GM19328 (cell line): Measurements from ENCODE around the gene CTNNA1.
A peak's percentile ranks its signal among the peaks of the same experiment; 100 is the strongest.
"Not testable (repeated sequence)": the region's sequence is repeated elsewhere in the genome, so short reads cannot be mapped to it uniquely, and the experiment has no call there.

Experiments used
- ATAC-seq: cut with Tn5 transposase; IDR thresholded peaks from one replicate; pipeline ENCODE4 v1.9.1; 2021; ENCODE audit warnings: mild to moderate bottlenecking, moderate library complexity; ENCODE audit not compliant: unreplicated experiment

CTNNA1 gene

DNA sequence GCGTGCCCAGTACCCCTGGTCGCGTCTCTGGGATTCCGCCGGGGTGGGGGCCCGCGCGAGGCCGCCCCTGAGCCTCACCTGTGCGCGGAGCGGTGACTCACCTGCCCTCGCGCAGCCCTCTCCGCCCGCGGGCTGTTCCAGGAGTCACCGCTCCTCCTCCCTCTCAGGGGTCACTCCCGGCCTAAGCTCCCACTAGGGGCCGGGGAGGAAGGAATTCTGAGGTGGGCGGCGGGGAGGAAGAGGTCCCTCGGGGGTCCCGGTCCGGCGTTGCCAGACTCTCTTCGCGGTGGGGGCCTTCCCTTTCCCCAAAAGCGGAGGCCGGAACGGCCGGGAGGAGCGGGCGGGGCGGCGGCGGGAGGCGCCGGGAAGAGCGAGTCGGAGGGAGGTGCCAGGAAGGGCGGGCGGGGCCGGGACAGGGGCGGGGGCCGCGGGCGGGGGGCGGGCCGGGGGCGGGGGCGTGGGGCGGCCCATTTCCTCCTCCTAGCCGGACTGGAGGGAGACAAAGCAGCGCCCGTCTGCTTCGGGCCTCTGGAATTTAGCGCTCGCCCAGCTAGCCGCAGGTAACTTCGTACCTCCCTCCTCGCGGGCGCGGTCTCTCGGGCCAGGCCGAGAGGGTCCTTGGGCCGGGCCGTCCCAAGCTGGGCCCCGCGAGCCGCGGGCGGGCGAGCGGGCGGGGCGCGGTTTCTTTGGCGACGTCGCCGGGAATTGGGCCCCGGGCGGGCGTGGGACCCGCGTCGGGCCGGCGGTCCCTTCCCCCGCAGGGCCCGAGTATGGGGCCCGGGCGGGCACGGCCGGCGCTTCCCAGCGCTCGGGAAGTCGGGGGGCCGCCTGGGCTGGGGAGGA lies at the start of gene CTNNA1:
CTNNA1 (plus strand) TSS at position 475 of the 843 bp plus-strand sequence. CDS start 28,500 bp downstream, outside the sequence.
- peak; percentile 51 for ATAC-seq

GRCh38 chr5:138703777-138704176 lies 49.4 kb upstream of the CTNNA1 start:
- not testable (repeated sequence) for ATAC-seq

GRCh38 chr5:138705007-138705406 lies 48.2 kb upstream of the CTNNA1 start:
- ATAC-seq: no peak

DNA sequence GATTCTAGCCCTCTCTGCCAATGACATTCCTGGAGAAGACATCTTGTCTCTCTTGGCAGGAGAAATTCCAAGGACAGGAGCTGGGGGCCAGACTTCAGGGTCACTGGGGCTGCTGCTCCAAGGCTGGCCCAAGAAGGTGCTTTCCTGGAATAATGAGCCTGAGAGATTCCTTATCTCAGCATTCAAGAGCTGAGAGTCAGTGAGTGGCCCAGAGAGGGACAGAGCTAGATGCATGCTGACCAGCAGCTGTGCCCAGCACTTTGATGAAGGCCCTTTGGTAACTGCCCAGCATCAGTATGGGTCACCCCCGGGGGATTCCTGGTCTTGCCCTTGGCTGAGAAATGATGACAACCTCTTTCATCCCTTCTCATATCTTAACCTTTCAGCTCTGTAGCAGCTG lies 47.7 kb upstream of the CTNNA1 start:
- no peak for ATAC-seq

- no peak for ATAC-seq
These were observed 46.4 kb upstream of the CTNNA1 start for GRCh38 chr5:138706655-138707480.

DNA sequence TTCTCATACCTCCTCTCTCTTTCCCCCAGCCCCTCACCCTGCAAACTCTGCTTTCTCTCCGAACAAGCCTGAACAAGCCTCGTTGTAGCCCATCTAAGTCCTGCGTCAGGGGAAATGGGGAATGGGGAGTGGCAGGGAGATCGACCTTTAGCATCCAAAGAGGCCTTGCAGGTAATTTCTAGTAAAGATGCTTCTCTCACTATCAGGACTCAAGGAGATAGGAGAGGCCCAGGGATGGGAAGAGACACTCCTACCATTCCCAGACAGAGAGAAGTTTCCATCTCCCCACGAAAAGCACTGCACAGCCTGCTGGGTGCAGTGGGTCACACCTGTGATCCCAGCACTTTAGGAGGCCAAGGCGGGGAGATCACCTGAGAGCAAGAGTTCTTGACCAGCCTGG lies 44.4 kb upstream of the CTNNA1 start:
- ATAC-seq: no peak

DNA sequence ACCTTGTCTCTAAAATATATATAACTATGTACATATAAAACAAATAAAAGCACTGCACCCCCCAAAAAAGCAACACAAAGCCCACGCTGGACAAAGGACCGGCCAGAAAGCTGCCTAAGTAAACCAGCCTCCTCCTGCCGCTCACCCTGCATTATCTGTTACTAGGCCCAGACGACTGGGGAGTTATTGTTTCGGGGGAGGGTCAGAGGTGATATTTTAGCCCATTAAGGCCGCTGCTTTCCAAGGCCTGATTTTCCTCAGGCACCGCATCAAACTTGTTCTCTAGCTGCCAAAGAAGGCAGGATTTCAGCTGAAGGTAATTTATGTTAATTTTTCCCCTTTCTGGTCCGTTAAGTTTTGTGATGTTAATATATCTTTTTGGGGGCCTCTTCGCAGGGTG lies 44.0 kb upstream of the CTNNA1 start:
- no peak for ATAC-seq

DNA sequence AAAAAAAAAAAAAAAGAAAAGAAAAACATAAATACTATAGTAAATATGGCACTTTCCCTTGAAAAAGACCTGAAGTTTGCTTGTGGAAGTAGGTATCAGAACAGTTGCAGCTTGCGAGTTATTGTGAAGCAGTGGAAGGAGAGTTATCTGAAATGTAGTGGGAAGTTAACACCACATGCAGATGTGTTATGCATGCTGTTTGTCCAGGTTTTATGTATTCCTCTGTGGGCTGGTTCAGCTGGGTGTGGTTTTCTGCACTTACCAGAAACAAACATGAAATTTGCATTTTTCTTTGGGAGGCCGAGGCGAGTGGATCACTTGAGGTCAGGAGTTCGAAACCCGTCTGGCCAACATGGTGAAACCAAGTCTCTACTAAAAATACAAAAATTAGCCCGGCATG lies 42.1 kb upstream of the CTNNA1 start:
- no peak for ATAC-seq

GRCh38 chr5:138711811-138712210 lies 41.4 kb upstream of the CTNNA1 start:
- ATAC-seq: no peak

GRCh38 chr5:138712324-138712723 lies 40.9 kb upstream of the CTNNA1 start:
- ATAC-seq: no peak

- no peak for ATAC-seq
These were observed 40.4 kb upstream of the CTNNA1 start for GRCh38 chr5:138712791-138713190.

GRCh38 chr5:138713247-138713646 lies 40.0 kb upstream of the CTNNA1 start:
- ATAC-seq: no peak

- no peak for ATAC-seq
These were observed 38.5 kb upstream of the CTNNA1 start for GRCh38 chr5:138714694-138715093.

DNA sequence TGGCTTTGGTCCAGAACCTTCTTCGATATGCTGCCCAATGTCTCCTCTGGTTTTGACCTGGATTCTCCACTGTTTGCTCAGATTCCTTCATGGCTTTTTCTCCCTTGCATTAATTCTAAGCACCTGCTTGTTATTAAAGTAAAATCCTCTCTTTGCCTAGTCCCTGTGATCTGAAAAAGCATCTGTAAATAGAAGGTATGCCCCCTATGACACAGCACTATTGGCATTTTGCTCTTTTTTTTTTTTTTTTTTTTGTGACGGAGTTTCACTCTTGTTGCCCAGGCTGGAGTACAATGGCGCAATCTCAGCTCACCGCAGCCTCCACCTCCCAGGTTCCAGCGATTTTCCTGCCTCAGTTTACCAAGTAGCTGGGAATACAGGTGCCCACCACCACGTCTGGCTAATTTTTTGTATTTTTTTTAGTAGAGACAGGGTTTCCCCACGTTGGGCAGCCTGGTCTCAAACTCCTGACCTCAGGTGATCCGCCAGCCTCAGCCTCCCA lies 37.2 kb upstream of the CTNNA1 start:
- ATAC-seq: not testable (repeated sequence)

DNA sequence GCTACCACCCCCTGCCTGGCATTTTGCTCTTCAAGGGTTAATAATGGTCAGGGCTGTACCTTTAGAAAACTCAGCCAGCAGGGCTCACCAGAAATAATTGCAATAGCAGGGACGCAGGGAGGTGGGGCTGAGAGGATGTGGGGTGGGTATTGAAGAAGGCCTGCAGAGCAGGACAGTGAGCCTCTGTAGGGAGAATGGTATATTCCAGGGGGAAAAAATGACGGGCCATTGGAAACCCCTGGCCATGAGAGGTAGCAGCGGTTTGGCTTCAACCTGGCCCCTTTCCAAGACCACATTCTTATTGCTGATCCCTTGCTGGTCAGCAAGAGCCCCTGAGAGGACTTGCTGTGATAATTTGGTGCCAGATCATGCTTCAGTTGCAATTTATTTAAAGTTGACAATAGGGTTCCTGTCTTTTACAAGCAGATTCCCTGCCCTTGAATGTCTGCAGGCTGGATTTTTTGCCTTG lies 36.7 kb upstream of the CTNNA1 start:
- ATAC-seq: no peak

- no peak for ATAC-seq
These were observed 35.8 kb upstream of the CTNNA1 start for GRCh38 chr5:138717399-138717798.

- ATAC-seq: no peak
These were observed 33.4 kb upstream of the CTNNA1 start for GRCh38 chr5:138719811-138720210.

GRCh38 chr5:138720840-138721239 lies 32.4 kb upstream of the CTNNA1 start:
- ATAC-seq: no peak

- no peak for ATAC-seq
These were observed 31.2 kb upstream of the CTNNA1 start for GRCh38 chr5:138721979-138722378.

- no peak for ATAC-seq
These were observed 30.6 kb upstream of the CTNNA1 start for GRCh38 chr5:138722544-138723177.

GRCh38 chr5:138724470-138725146 lies 28.6 kb upstream of the CTNNA1 start:
- no peak for ATAC-seq
